CD4-positive, alpha-beta T cell treated with Interleukin-10 for 1 hour (primary cell): Measurements from ENCODE around the gene PXDN.
"Not testable (repeated sequence)": the region's sequence is repeated elsewhere in the genome, so short reads cannot be mapped to it uniquely, and the experiment has no call there.

Experiments
- DNase-seq: peaks from one replicate; pipeline ENCODE4 v3.0.0-alpha.2; 2020

PXDN gene

GRCh38 chr2:1679488-1680039 is 64.8 kb downstream of the PXDN start:
- DNase-seq = not testable (repeated sequence)

GRCh38 chr2:1679065-1679464 is 65.2 kb downstream of the PXDN start:
- DNase-seq = not testable (repeated sequence)

GRCh38 chr2:1678609-1679008 is 65.7 kb downstream of the PXDN start:
- DNase-seq = no peak

GRCh38 chr2:1677821-1678165 is 66.5 kb downstream of the PXDN start:
- DNase-seq = no peak

- DNase-seq = no peak
Observed at GRCh38 chr2:1676913-1677820, 67.1 kb downstream of the PXDN start.

- DNase-seq = no peak
Observed at GRCh38 chr2:1676091-1676912, 68.0 kb downstream of the PXDN start.

GRCh38 chr2:1675633-1676032 is 68.7 kb downstream of the PXDN start:
- no peak for DNase-seq

- DNase-seq = no peak
Observed at GRCh38 chr2:1674766-1675397, 69.4 kb downstream of the PXDN start.

GRCh38 chr2:1674276-1674675 is 70.0 kb downstream of the PXDN start:
- no peak for DNase-seq

GRCh38 chr2:1673160-1673944 is 71.0 kb downstream of the PXDN start:
- DNase-seq = no peak

GRCh38 chr2:1672738-1673137 is 71.6 kb downstream of the PXDN start:
- no peak for DNase-seq

- DNase-seq = no peak
Observed at GRCh38 chr2:1671916-1672315, 72.4 kb downstream of the PXDN start.

GRCh38 chr2:1670636-1671035 is 73.7 kb downstream of the PXDN start:
- DNase-seq = no peak

GRCh38 chr2:1665761-1666505 is 78.4 kb downstream of the PXDN start:
- DNase-seq = no peak

GRCh38 chr2:1664698-1665097 is 79.6 kb downstream of the PXDN start:
- DNase-seq = no peak

- no peak for DNase-seq
Observed at GRCh38 chr2:1664076-1664605, 80.2 kb downstream of the PXDN start.

- DNase-seq = no peak
Observed at GRCh38 chr2:1663621-1664020, 80.7 kb downstream of the PXDN start.

GRCh38 chr2:1662606-1663180 is 81.6 kb downstream of the PXDN start:
- no peak for DNase-seq

GRCh38 chr2:1661891-1662605 is 82.3 kb downstream of the PXDN start:
- DNase-seq = no peak
